Measurements from ENCODE around the gene TIAM2. TPM values are rescaled to one million over a fixed set of nuclear protein-coding genes. Genes with fewer than 3 reads are reported as not detected.
A peak's percentile ranks its signal among the peaks of the same experiment; 100 is the strongest.

The TIAM2 gene
- total RNA-seq, 1 donor from 2014 or later = 10.6 TPM

GRCh38 chr6:155264693-155265320 lies 269.7 kb downstream of the TIAM2 start:
- DNase-seq = peak; percentile 46

- no peak for DNase-seq
These were observed 270.9 kb downstream of the TIAM2 start for GRCh38 chr6:155265843-155266535.

- DNase-seq = no peak
These were observed 272.3 kb downstream of the TIAM2 start for GRCh38 chr6:155267411-155267810.

GRCh38 chr6:155268088-155268867 lies 273.2 kb downstream of the TIAM2 start:
- DNase-seq = peak; percentile 57

- DNase-seq = no peak
These were observed 274.6 kb downstream of the TIAM2 start for GRCh38 chr6:155269765-155270164.

GRCh38 chr6:155270561-155271091 lies 275.5 kb downstream of the TIAM2 start:
- DNase-seq = no peak

- no peak for DNase-seq
These were observed 276.0 kb downstream of the TIAM2 start for GRCh38 chr6:155271145-155271544.

- no peak for DNase-seq
These were observed 277.5 kb downstream of the TIAM2 start for GRCh38 chr6:155272353-155273232.

- DNase-seq = peak; percentile 92
These were observed 278.3 kb downstream of the TIAM2 start for GRCh38 chr6:155273431-155273830.

GRCh38 chr6:155274106-155274505 lies 279.0 kb downstream of the TIAM2 start:
- no peak for DNase-seq

GRCh38 chr6:155274533-155274932 lies 279.4 kb downstream of the TIAM2 start:
- DNase-seq = peak; percentile 57

- no peak for DNase-seq
These were observed 280.8 kb downstream of the TIAM2 start for GRCh38 chr6:155275808-155276480.

GRCh38 chr6:155276638-155277037 lies 281.5 kb downstream of the TIAM2 start:
- no peak for DNase-seq

GRCh38 chr6:155278319-155279049 lies 283.4 kb downstream of the TIAM2 start:
- no peak for DNase-seq

- no peak for DNase-seq
These were observed 289.7 kb downstream of the TIAM2 start for GRCh38 chr6:155284775-155285174.

- no peak for DNase-seq
These were observed 292.6 kb downstream of the TIAM2 start for GRCh38 chr6:155287762-155288161.

GRCh38 chr6:155290491-155290890 lies 295.4 kb downstream of the TIAM2 start:
- DNase-seq = no peak

GRCh38 chr6:155291291-155291690 lies 296.2 kb downstream of the TIAM2 start:
- peak; percentile 59 for DNase-seq

GRCh38 chr6:155292711-155293110 lies 297.6 kb downstream of the TIAM2 start:
- no peak for DNase-seq

- DNase-seq = no peak
These were observed 302.6 kb downstream of the TIAM2 start for GRCh38 chr6:155297669-155298068.

- DNase-seq = no peak
These were observed 306.8 kb downstream of the TIAM2 start for GRCh38 chr6:155301867-155302266.
